CD4-positive, CD25-positive, alpha-beta regulatory T cell (primary cell): ENCODE measurements around the gene ATP10B. TPM values are rescaled to one million over a fixed set of nuclear protein-coding genes. Genes with fewer than 3 reads are reported as not detected.

Experiments used
- ATAC-seq, 2 donors: fragments of 150-1000 bp; cut with Tn5 transposase; one replicate each; pipeline ENCODE4 v1.10.0; 2021; ENCODE audit warnings: low read depth in 2 of 2, moderate number of reproducible peaks in 2 of 2, moderate library complexity in 1 of 2
- DNase-seq, 3 donors: peaks; one replicate each; pipeline versions ENCODE4 v3.0.0 to v3.0.0-alpha.2; 2012 to 2022; ENCODE audit warnings: mixed read lengths in 1 of 3
- H3K27ac ChIP-seq: one replicate; pipeline ENCODE4 v1.7.0; 2013; ENCODE audit warnings: mild to moderate bottlenecking, low read length; ENCODE audit not compliant: insufficient read depth, poor library complexity, severe bottlenecking
- H3K27me3 ChIP-seq: one replicate; pipeline ENCODE4 v1.7.0; 2013; ENCODE audit warnings: low read length; ENCODE audit not compliant: control insufficient read depth, insufficient read depth
- H3K36me3 ChIP-seq: one replicate; pipeline ENCODE4 v1.7.0; 2013; ENCODE audit warnings: mild to moderate bottlenecking, low read length, moderate library complexity; ENCODE audit not compliant: control insufficient read depth, insufficient read depth
- H3K4me1 ChIP-seq: 2 replicates; pipeline ENCODE4 v1.7.0; 2013; ENCODE audit warnings: mild to moderate bottlenecking, low read length; ENCODE audit not compliant: insufficient read depth, control insufficient read depth, poor library complexity, severe bottlenecking
- H3K4me3 ChIP-seq: one replicate; pipeline ENCODE4 v1.7.0; 2013; ENCODE audit warnings: low read depth, mild to moderate bottlenecking, low read length, moderate library complexity
- H3K9me3 ChIP-seq, 2 experiments: 1 replicate in 1 of 2; 2 replicates in 1 of 2; pipeline ENCODE4 v1.7.0; 2013; ENCODE audit warnings: low read length in 2 of 2, mild to moderate bottlenecking in 1 of 2, moderate library complexity in 1 of 2; ENCODE audit not compliant: control insufficient read depth in 2 of 2
- H3K27ac Mint-ChIP-seq, 3 donors: one replicate each; pipeline ENCODE4 v1.8.0; 2020 to 2022; ENCODE audit warnings: mild to moderate bottlenecking in 3 of 3, mixed read lengths in 3 of 3, moderate library complexity in 2 of 3
- H3K27me3 Mint-ChIP-seq: one replicate; pipeline ENCODE4 v1.8.0; 2022; ENCODE audit warnings: mild to moderate bottlenecking, mixed read lengths
- H3K36me3 Mint-ChIP-seq: one replicate; pipeline ENCODE4 v1.8.0; 2020; ENCODE audit warnings: mixed read lengths
- H3K4me1 Mint-ChIP-seq, 4 donors: one replicate each; pipeline ENCODE4 v1.8.0; 2020 to 2022; ENCODE audit warnings: mixed read lengths in 4 of 4, mild to moderate bottlenecking in 1 of 4
- H3K4me3 Mint-ChIP-seq, 4 donors: one replicate each; pipeline ENCODE4 v1.8.0; 2020 to 2022; ENCODE audit warnings: mild to moderate bottlenecking in 4 of 4, mixed read lengths in 4 of 4, moderate library complexity in 3 of 4
- H3K9me3 Mint-ChIP-seq, 7 donors: one replicate each; pipeline ENCODE4 v1.8.0; 2020 to 2022; ENCODE audit warnings: mixed read lengths in 7 of 7, mild to moderate bottlenecking in 3 of 7, moderate library complexity in 2 of 7
- polyA plus RNA-seq, 4 donors: library from polyadenylated mRNA; unstranded; fragments of 300-500 nt; fragmentation: Illumina TruSeq; gene quantifications; one replicate each; pipeline ENCODE4 v1.2.3, GENCODE V29; 2021
- total RNA-seq: library from RNA; stranded (reverse); gene quantifications from one replicate; pipeline ENCODE4 v1.2.3, GENCODE V29; 2022

ATP10B gene
- total and polyA plus RNA-seq, 5 donors from 2014 or later: not detected

GRCh38 chr5:160619381-160619780, 232.6 kb downstream of the ATP10B start:
- Histone ChIP-seq H3K4me3 (no peak overlapping the region), H3K9me3 (no peaks in the 10 kb centered on the region), H3K4me1 (no peaks in the 10 kb centered on the region), H3K27me3 (no peaks in the 10 kb centered on the region), H3K27ac (no peak overlapping the region), H3K36me3 (no peaks in the 10 kb centered on the region)
- Mint-ChIP-seq H3K27ac (no peak overlapping the region), H3K36me3 (no peaks in the 10 kb centered on the region), H3K4me3 (no peak overlapping the region), H3K4me1 (no peaks in the 10 kb centered on the region), H3K9me3 (peaks cover 0 to 2% (median 0%) of the 10 kb centered on the region in 7 donors), H3K27me3 (no peaks in the 10 kb centered on the region)
- DNase-seq: no peak
- ATAC-seq: no peak

- Mint-ChIP-seq H3K27ac (no peak overlapping the region), H3K4me1 (no peaks in the 10 kb centered on the region), H3K4me3 (no peak overlapping the region), H3K36me3 (peaks cover 4% of the 10 kb centered on the region), H3K9me3 (peaks cover 0 to 2% (median 0%) of the 10 kb centered on the region in 7 donors), H3K27me3 (no peaks in the 10 kb centered on the region)
- H3K36me3 ChIP-seq: no peaks in the 10 kb centered on the region
- DNase-seq (no peak), ATAC-seq (no peak)
- no peak overlapping the region for H3K4me3 ChIP-seq
- H3K27ac ChIP-seq: no peak overlapping the region
- no peaks in the 10 kb centered on the region for H3K9me3 ChIP-seq
- H3K4me1 ChIP-seq: no peaks in the 10 kb centered on the region
- H3K27me3 ChIP-seq: no peaks in the 10 kb centered on the region
Measured at GRCh38 chr5:160618286-160618685, 233.7 kb downstream of the ATP10B start.

- H3K27ac ChIP-seq: no peak overlapping the region
- Mint-ChIP-seq H3K9me3 (no peaks in the 10 kb centered on the region), H3K27me3 (no peaks in the 10 kb centered on the region), H3K4me3 (no peak overlapping the region), H3K4me1 (no peaks in the 10 kb centered on the region), H3K36me3 (peaks cover 4% of the 10 kb centered on the region), H3K27ac (no peak overlapping the region)
- no peak overlapping the region for H3K4me3 ChIP-seq
- DNase-seq (no peak), ATAC-seq (no peak)
- no peaks in the 10 kb centered on the region for H3K36me3 ChIP-seq
- no peaks in the 10 kb centered on the region for H3K27me3 ChIP-seq
- H3K4me1 ChIP-seq: no peaks in the 10 kb centered on the region
- no peaks in the 10 kb centered on the region for H3K9me3 ChIP-seq
Measured at GRCh38 chr5:160616712-160617497, 235.1 kb downstream of the ATP10B start.

GRCh38 chr5:160614136-160614535, 237.9 kb downstream of the ATP10B start:
- Mint-ChIP-seq H3K4me1 (no peaks in the 10 kb centered on the region), H3K27ac (peak overlapping the region in 2 of 3 donors; percentile 13 to 39), H3K4me3 (no peak overlapping the region), H3K9me3 (no peaks in the 10 kb centered on the region), H3K36me3 (peaks cover 4% of the 10 kb centered on the region), H3K27me3 (no peaks in the 10 kb centered on the region)
- no peaks in the 10 kb centered on the region for H3K9me3 ChIP-seq
- no peak for DNase-seq
- H3K36me3 ChIP-seq: no peaks in the 10 kb centered on the region
- no peaks in the 10 kb centered on the region for H3K27me3 ChIP-seq
- H3K4me3 ChIP-seq: no peak overlapping the region
- no peak overlapping the region for H3K27ac ChIP-seq
- H3K4me1 ChIP-seq: no peaks in the 10 kb centered on the region
- no peak for ATAC-seq

GRCh38 chr5:160605266-160605665, 246.7 kb downstream of the ATP10B start:
- H3K27me3 ChIP-seq: no peaks in the 10 kb centered on the region
- no peak overlapping the region for H3K27ac ChIP-seq
- Mint-ChIP-seq H3K9me3 (peaks cover 0 to 2% (median 0%) of the 10 kb centered on the region in 7 donors), H3K27me3 (no peaks in the 10 kb centered on the region), H3K36me3 (peaks cover 3% of the 10 kb centered on the region), H3K27ac (no peak overlapping the region), H3K4me3 (no peak overlapping the region), H3K4me1 (no peaks in the 10 kb centered on the region)
- H3K36me3 ChIP-seq: no peaks in the 10 kb centered on the region
- no peaks in the 10 kb centered on the region for H3K9me3 ChIP-seq
- no peak overlapping the region for H3K4me3 ChIP-seq
- ATAC-seq: no peak
- DNase-seq: no peak
- H3K4me1 ChIP-seq: no peaks in the 10 kb centered on the region

GRCh38 chr5:160604484-160604883, 247.5 kb downstream of the ATP10B start:
- Mint-ChIP-seq H3K27me3 (no peaks in the 10 kb centered on the region), H3K4me1 (no peaks in the 10 kb centered on the region), H3K9me3 (peaks cover 0 to 2% (median 0%) of the 10 kb centered on the region in 7 donors), H3K27ac (no peak overlapping the region), H3K4me3 (no peak overlapping the region), H3K36me3 (peaks cover 3% of the 10 kb centered on the region)
- Histone ChIP-seq H3K4me3 (no peak overlapping the region), H3K36me3 (no peaks in the 10 kb centered on the region), H3K27me3 (no peaks in the 10 kb centered on the region), H3K4me1 (no peaks in the 10 kb centered on the region), H3K9me3 (no peaks in the 10 kb centered on the region), H3K27ac (no peak overlapping the region)
- DNase-seq: no peak
- ATAC-seq: no peak

- Histone ChIP-seq H3K27me3 (no peaks in the 10 kb centered on the region), H3K4me1 (no peaks in the 10 kb centered on the region), H3K36me3 (no peaks in the 10 kb centered on the region), H3K4me3 (no peak overlapping the region), H3K9me3 (no peaks in the 10 kb centered on the region), H3K27ac (no peak overlapping the region)
- Mint-ChIP-seq H3K4me1 (no peaks in the 10 kb centered on the region), H3K36me3 (peaks cover 3% of the 10 kb centered on the region), H3K27ac (no peak overlapping the region), H3K4me3 (no peak overlapping the region), H3K27me3 (no peaks in the 10 kb centered on the region), H3K9me3 (peaks cover 0 to 5% (median 0%) of the 10 kb centered on the region in 7 donors)
- ATAC-seq (no peak), DNase-seq (no peak)
Measured at GRCh38 chr5:160602744-160603143, 249.3 kb downstream of the ATP10B start.

- no peak overlapping the region for H3K4me3 Mint-ChIP-seq
- no peaks in the 10 kb centered on the region for H3K4me1 ChIP-seq
- H3K27ac ChIP-seq: no peak overlapping the region
- H3K27me3 Mint-ChIP-seq: no peaks in the 10 kb centered on the region
- no peak for ATAC-seq
- H3K27ac Mint-ChIP-seq: no peak overlapping the region
- H3K4me3 ChIP-seq: no peak overlapping the region
- H3K9me3 ChIP-seq: no peaks in the 10 kb centered on the region
- no peaks in the 10 kb centered on the region for H3K27me3 ChIP-seq
- H3K4me1 Mint-ChIP-seq: no peaks in the 10 kb centered on the region
- no peak for DNase-seq
- H3K9me3 Mint-ChIP-seq: peaks cover 0 to 5% (median 0%) of the 10 kb centered on the region in 7 donors
- H3K36me3 Mint-ChIP-seq: peaks cover 3% of the 10 kb centered on the region
- no peaks in the 10 kb centered on the region for H3K36me3 ChIP-seq
Measured at GRCh38 chr5:160601046-160601445, 251.0 kb downstream of the ATP10B start.
